SK-N-MC (cell line): ENCODE measurements around the gene LUZP4.

ENCODE experiments used
- EZH2 ChIP-seq: fragments of 200-600 bp; sonication (generic); IDR thresholded peaks from one replicate; pipeline ENCODE4 v1.6.1; 2017; ENCODE audit warnings: antibody characterized with exemption
- FOXP2 ChIP-seq: optimal IDR thresholded peaks from 2 replicates; pipeline ENCODE3; 2011; ENCODE audit warnings: mild to moderate bottlenecking, moderate library complexity; ENCODE audit not compliant: insufficient read depth; ENCODE audit errors: extremely low read length, control extremely low read depth
- POLR2AphosphoS5 ChIP-seq: IDR thresholded peaks from 2 replicates; pipeline ENCODE4 v1.6.1; 2012; ENCODE audit warnings: mild to moderate bottlenecking, low read depth, low read length, borderline replicate concordance

GRCh38 chrX:115269051-115269683, 20.3 kb upstream of the LUZP4 start:
- TF ChIP-seq POLR2AphosphoS5 (no peak), FOXP2 (no peak), EZH2 (no peak)
